Hematopoietic multipotent progenitor cell treated with erythropoietin and hydrocortisone succinate and interleukin-3 and kit ligand, for 15 days (in vitro differentiated cells): ENCODE measurements around the gene A3GALT2.
A peak's percentile ranks its signal among the peaks of the same experiment; 100 is the strongest.

Experiments used
- DNase-seq: peaks from one replicate; pipeline ENCODE4 v3.0.0-alpha.2; 2015; ENCODE audit warnings: low spot score

Gene A3GALT2

GRCh38 chr1:33320619-33321165 is at the start of gene A3GALT2:
Gene A3GALT2, minus strand, starts transcription at chr1:33321098. Its CDS starts 0 bp downstream, at chr1:33321098.
- no peak for DNase-seq

GRCh38 chr1:33370301-33370700 is 49.4 kb upstream of the A3GALT2 start:
- DNase-seq = no peak

- DNase-seq = no peak
Observed at GRCh38 chr1:33369764-33370163, 48.9 kb upstream of the A3GALT2 start.

GRCh38 chr1:33369081-33369480 is 48.2 kb upstream of the A3GALT2 start:
- DNase-seq = no peak

DNA sequence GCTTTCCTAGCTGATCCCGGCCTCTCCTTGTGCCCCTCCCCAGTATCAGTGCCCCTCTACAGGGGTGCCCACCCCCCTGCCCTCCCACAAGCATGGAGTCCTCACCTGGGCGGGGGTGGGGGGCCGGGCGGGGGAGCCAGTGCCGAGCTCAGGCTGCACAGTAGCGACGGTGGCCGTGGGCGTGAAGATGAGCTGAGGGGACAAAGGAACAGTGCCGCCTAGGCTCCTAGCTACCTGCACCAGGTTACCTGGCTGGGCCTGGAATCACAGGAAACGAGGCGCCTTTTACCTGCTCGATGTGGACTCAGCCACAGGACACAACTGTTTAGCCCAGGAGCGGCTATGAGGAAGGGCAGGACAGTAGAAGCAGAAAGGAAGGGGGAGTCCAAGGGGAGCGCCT is 47.5 kb upstream of the A3GALT2 start:
- DNase-seq = no peak

DNA sequence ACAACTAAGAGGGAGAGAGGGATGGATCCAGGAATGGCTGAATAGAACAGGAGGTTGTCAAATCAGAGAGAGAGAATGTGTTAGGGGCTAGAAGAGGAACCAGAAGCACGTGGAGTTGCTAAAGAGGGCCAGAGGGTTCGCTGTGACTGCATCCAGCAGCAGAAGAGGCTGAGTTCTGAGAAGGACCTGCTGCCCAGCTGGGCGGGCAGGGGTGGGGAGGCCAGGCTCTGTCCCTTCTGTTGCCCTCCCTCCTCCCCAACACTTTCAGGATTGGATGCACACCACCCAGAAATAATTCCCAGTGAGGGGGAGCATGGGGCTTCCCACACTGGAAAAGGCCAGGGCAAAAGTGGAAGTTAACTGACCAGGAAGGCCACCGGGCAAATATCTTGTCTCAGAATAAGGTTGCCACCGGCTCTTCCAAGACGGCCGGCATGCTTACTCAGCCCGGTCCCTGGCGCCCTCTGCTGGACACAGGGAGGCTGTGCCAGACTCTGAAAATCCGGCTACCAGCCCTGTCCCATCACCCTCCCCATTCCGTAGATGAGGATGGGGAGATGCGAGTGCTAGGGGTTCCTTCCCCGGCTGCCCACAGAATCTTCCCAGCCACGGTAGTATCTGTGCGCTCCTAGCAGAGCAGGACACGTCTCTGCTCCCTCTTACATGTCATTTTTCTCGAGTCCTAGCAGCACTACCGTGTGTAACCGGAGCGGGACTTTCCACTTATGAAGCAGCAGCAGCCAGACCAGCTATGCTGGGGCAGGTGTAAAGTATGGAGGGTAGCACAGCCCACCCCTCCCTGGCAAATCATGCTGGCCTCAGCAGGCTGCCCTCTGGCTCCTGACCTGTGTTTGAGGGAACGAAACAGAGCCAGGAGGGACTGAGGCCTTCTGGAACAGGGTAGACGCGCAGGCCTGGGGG is 46.8 kb upstream of the A3GALT2 start:
- peak; percentile 82 for DNase-seq

- no peak for DNase-seq
Observed at GRCh38 chr1:33366762-33367484, 46.0 kb upstream of the A3GALT2 start.

DNA sequence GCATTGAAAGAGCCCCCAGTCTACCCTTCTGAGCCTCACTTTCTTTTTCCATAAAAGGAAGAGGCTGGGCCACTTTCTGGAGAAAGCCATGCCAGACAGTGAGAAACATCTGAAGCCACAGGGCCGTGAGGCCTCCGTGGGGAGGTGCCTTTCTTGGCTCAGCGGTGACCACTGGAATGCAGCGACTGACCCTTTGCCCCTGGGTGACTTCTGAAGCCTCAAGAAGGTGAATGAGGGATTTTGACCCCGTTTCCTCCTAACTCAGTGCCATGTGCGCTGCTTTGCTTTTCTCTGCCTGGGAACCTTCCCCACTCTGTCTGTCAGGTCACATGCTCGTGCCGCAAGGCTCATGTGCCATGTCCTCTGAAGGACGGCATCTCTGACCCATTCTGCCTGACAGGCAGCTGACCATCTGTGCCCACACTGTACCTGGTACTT is 44.7 kb upstream of the A3GALT2 start:
- no peak for DNase-seq

- no peak for DNase-seq
Observed at GRCh38 chr1:33364565-33364918, 43.6 kb upstream of the A3GALT2 start.

GRCh38 chr1:33363470-33363861 is 42.6 kb upstream of the A3GALT2 start:
- no peak for DNase-seq

DNA sequence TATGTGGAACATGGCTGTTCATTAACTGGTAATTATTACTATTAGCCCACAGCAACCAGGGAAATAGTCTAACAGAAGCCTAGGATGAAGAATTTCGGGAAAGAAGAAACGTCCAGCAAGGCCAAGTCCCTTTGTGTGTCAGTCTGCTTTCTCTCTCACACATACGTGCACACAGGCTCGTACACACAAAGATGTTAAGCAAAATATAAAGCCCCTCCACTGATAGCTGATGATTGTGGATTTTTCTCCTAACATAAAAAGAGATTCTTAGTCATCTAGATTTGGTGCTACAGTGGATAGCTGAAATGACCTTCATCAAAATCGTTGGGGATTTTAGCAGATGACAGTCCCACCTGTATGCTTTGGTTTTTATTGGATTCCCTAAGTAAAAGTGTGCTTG is 42.1 kb upstream of the A3GALT2 start:
- no peak for DNase-seq

- DNase-seq = no peak
Observed at GRCh38 chr1:33361532-33362235, 40.8 kb upstream of the A3GALT2 start.

DNA sequence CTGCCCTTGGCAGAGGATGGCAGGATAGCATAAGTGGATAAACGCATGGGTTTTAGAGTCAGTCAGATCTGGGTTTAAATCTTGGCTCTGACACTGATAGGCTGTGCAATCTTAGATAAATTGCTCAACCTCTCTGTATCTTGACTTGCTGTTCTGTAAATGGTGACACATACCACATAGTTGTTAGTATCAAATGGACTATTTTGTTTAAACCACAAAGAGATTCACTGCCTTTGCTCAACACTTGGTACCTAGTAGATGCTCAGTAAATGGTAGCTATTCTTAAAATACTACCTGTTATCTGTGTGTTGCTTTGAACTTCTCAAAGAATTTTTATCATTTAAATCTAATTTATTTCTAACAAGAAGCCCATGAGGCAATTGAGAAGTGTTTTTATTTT is 39.5 kb upstream of the A3GALT2 start:
- DNase-seq = no peak

GRCh38 chr1:33359931-33360330 is 39.0 kb upstream of the A3GALT2 start:
- no peak for DNase-seq

DNA sequence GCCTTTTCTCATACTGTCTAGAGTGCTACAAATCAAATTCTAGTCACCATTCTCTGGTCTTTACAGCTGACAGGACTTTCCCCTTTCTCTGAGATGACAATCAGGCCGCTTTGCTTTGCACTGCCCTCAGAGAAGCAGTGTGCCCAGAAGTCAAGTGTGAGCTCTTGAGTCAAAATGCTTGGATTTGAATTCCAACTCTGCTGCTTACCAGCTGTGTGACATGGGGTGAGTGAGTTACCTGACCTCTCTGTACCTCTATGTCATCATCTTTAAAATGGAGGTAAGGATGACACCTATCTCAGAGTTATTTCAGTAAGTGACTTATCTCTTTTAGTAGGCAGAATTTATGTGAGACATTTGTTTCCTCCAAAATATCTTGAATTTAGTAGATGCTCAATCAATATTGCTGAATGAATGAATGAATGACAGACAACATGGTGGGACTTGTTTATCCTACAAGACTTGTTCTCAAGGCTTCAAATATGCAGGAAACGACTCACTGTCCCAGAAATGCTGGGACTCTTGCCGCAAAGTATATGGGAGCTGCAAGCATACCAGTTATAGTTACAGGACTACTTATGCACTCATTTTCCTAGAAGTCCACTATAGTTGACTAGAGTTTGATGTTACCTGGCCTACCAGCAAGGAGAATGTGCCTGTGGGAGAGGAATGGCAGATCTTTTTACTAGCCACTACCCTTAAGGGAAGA is 38.1 kb upstream of the A3GALT2 start:
- no peak for DNase-seq

GRCh38 chr1:33358114-33358794 is 37.4 kb upstream of the A3GALT2 start:
- no peak for DNase-seq

- DNase-seq = no peak
Observed at GRCh38 chr1:33357099-33357498, 36.2 kb upstream of the A3GALT2 start.

GRCh38 chr1:33354707-33355316 is 33.9 kb upstream of the A3GALT2 start:
- DNase-seq = no peak

DNA sequence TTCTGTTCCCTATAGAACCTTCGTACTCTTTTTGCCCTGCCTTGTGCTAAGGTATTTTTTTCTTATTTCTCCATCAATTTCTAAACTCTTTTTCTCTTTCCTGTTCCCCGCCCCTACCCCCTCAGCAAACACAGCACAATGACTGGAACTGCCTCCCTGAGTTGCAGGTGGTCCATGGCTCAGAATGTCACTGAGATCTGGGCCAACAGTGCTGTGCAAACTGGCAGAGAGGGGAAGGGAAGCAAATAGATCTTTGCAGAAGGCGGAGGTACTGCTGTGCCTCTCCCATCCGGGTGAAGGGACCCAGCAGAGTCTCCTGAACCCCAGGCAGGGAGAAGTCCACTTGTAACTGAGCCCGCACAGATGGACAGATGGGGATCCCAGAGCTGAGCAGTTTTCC is 32.6 kb upstream of the A3GALT2 start:
- no peak for DNase-seq

- no peak for DNase-seq
Observed at GRCh38 chr1:33351281-33351660, 30.4 kb upstream of the A3GALT2 start.
